ENCODE results near the gene MATN1.

The MATN1 gene

DNA sequence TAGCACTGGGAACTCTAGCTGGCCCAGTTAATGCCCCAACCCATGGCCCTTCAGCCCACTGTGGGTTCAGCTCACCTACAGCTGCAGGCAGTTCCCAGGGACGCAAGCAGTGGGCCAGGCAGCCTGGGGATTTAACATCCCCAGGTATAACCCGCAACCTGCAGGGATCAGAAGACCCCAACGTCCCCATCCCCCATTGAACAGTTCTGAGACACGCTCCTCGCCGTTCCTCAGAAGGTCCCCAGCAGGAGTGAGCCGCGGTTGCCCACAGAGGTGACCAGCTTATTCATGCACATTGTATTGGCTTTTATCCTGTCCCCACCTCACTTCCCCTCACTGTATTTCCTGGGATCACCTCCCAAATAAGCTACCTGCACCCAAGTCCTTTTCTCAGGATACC, 5.0 kb upstream of the MATN1 start:
- no peak overlapping the region for H3K4me3 ChIP-seq (ENCODE audit: low read depth, low read length)
- TF ChIP-seq, protein P1, sequence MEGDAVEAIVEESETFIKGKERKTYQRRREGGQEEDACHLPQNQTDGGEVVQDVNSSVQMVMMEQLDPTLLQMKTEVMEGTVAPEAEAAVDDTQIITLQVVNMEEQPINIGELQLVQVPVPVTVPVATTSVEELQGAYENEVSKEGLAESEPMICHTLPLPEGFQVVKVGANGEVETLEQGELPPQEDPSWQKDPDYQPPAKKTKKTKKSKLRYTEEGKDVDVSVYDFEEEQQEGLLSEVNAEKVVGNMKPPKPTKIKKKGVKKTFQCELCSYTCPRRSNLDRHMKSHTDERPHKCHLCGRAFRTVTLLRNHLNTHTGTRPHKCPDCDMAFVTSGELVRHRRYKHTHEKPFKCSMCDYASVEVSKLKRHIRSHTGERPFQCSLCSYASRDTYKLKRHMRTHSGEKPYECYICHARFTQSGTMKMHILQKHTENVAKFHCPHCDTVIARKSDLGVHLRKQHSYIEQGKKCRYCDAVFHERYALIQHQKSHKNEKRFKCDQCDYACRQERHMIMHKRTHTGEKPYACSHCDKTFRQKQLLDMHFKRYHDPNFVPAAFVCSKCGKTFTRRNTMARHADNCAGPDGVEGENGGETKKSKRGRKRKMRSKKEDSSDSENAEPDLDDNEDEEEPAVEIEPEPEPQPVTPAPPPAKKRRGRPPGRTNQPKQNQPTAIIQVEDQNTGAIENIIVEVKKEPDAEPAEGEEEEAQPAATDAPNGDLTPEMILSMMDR (IDR thresholded peaks at IDR 0.05; ENCODE audit: low read depth, low read length) = no peak

DNA sequence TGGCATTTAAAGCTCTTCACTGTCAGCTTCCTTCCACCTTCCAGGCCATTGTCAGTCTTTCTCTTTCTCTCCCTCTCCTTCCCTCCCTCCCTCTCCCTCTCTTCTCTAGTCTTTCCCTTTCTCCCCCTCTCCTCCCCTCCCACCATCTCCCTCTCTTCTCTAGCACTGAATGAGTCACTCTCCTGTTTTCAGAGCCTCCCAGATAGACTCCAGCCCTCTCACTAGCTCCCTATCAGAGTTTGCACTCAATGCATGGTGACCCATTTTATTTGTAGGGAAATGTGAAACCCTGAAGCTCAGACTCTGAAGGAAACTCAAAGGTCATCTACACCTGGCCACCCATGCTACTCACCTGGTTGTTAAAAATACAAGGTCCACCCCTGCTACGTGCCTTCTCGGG, 4.4 kb upstream of the MATN1 start:
- TF ChIP-seq, protein P1 (IDR thresholded peaks at IDR 0.05; ENCODE audit: low read depth, low read length) = no peak
- H3K4me3 ChIP-seq (ENCODE audit: low read depth, low read length) = no peak overlapping the region

DNA sequence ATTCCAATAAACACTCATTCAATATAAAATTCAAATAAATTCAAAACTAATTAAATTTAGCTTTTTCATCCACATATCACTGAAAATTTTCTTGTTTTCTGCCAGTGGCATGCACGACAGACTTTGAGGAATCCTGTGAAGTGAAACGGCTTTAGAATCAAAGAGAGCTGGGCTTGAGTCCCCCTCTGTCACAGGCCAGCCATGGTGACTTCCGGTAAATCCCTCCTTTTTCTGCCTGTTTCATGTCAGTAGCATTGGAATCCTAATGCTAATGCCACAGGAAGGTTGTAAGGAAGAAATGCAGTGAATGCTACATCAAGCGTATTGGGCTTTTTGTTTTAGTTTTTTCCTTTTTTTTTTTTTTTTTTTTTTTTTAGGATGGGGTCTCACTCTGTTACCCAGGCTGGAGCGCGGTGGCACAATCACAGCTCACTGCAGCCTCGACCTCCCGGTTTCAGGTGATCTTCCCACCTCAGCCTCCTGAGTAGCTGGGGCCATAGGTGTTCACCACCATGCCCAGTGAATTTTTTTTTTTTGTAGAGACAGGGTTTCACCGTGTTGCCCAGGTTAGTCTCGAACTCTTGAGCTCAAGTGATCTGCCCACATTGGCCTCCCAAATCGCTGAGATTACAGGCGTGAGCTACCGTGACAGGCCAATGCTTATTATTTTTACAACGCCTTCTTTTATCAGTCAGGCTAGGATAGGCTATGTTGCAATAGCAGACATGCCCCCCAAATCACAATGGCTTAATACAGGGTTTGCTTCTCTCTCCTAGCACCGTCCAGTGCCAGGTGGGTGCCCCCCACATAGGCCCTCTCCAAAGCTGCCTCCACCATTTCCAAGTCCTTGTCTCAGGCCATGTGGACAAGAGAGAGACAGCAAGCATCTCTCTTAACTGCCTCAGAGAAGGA, 3.6 kb upstream of the MATN1 start:
- TF ChIP-seq, protein P1 (IDR thresholded peaks at IDR 0.05; ENCODE audit: low read depth, low read length) = no peak
- H3K4me3 ChIP-seq (ENCODE audit: low read depth, low read length) = no peak overlapping the region

DNA sequence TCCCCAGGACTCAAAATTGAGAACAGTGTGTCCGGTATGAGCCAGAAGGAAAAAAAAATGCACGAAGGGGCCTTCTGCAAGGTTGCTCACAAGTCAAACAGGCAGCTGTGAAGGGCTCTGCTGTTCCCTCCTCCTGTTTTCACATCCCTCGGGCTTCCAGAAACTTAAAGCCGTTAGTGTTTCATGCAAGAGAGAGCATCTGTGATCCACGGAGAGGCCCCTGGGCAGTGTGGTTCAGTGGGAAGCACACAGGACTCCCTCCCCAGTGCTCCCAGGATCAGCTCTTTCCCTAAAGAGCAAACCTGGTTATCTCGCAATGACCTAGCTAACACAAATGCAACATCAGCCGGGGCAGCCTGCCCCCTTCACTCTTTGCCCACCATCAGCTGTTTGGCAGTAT, 2.9 kb upstream of the MATN1 start:
- H3K4me3 ChIP-seq (ENCODE audit: low read depth, low read length) = no peak overlapping the region
- TF ChIP-seq, protein P1 (IDR thresholded peaks at IDR 0.05; ENCODE audit: low read depth, low read length) = no peak

DNA sequence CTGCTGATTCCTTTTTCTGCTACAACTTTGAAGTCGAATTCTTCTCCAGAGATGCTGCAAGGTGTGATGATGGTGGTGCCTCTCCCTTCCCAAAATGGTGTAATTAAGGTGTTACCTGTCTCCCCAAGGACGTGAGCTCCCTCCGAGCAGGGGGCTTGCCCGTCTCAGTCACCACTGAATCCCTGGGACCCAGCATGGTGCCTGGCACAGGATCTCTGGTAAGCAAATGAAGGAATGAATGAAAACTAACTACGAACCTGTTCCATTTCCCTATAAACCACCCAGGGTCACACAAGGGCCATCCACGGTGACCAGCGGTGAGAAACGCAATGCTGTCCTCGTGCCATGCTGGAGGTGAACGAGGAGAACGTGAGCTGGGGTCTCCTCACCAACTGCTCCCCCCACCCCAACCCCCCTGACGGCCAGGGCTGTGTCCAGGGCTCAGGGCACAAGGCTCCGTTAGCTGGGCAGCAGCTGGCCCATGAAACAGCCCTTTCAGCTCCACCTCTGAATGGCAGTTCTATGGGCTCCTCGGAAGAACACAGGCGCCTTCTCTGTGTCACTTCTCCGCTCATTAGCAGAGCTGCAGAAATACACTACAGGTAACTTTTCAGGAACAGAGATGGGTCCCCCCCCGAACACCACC, 2.2 kb upstream of the MATN1 start:
- no peak overlapping the region for H3K4me3 ChIP-seq (ENCODE audit: low read depth, low read length)
- TF ChIP-seq, protein P1 (IDR thresholded peaks at IDR 0.05; ENCODE audit: low read depth, low read length) = no peak

DNA sequence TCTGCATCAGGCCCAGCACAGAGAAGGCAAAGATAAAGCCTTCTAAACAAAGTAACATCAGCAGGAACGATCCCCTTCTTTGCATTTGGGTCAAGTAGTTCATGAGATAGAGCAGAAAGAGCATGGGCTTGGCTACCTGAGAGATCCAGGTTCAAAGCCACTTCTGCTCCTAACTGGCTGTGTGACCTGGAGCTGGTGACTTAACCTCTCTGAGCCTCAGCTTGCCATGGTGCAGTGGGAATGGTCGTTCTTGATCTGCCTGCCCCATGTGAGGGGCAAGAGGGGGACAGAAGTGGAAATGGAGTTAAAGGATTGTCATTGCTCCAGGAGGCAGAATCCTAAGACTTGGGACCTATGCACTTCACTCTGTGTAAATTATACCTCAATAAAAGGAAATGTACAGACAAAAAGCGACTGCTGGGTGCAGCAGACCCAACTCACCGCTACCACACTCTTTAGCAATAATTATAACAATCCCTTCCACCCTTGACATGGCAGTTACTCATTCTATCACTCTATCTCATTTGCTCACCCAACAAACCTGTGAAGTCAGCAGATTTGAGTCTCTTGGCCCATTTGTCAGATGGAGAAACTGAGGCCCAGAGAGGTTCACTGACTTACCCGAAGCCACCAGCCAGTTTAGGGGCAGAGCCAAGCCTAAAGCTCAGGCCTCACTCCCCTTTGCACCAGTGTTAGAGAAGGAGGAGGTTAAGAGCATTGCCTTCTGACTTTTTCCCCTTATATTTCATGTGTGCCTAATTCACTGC, 1.5 kb upstream of the MATN1 start:
- no peak overlapping the region for H3K4me3 ChIP-seq (ENCODE audit: low read depth, low read length)
- TF ChIP-seq, protein P1 (IDR thresholded peaks at IDR 0.05; ENCODE audit: low read depth, low read length) = no peak
